ENCODE results near the gene VNN1. TPM values are rescaled to one million over a fixed set of nuclear protein-coding genes. Genes with fewer than 3 reads are reported as not detected.
A peak's percentile ranks its signal among the peaks of the same experiment; 100 is the strongest.

Gene VNN1
- total and polyA plus RNA-seq, 5 experiments from 2014 or later, result not detected

DNA sequence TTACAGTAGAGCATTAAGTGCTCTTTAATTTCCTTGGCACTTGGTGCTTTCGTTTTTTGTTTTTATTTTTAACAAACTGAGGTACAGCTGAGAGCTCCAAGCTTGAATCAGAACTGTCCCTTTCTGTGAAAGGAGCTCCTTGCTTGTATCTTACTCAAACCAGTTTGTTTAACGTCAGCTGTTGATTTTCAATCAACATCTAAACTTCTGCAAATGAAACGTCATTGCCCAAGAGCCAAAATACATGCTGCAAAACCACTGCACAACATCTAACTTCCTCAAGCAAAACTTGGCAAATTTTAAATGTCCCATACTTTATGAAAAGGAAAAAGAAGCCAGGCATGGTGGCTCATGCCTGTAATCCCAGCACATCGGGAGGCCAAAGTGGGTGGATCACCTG is 28.6 kb upstream of the VNN1 start:
- Mint-ChIP-seq H3K4me3 (no peak overlapping the region), H3K4me1 (peaks cover 0 to 8% (median 5%) of the 10 kb centered on the region in 4 donors), H3K27me3 (peaks cover 0 to 9% (median 2%) of the 10 kb centered on the region in 5 donors), H3K27ac (no peak overlapping the region), H3K36me3 (peaks cover 64 to 79% (median 65%) of the 10 kb centered on the region in 3 donors), H3K9me3 (peaks cover 0 to 44% (median 31%) of the 10 kb centered on the region in 9 donors)
- POLR2A ChIA-PET, result no interaction called here
- ATAC-seq (no peak), DNase-seq (no peak)

DNA sequence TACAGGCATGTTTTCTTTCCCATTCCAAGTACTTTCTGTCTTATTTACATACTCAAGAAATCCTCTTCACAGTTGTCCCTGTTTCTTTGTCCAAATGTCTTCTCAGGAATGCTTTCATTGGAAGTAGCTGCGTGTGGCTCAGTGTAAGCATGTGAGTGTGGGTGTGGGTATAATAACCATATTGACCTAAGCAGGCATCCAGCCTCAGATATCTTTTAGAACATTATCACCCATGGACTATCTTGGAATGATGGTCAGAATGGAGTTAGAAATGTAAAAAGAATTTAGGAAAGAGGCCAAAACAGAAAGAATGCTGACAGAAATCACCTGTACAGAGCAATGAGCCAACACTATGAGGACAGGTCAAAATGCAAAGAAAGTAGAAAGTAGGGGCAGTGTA is 27.4 kb upstream of the VNN1 start:
- H3K9me3 Mint-ChIP-seq, result peaks cover 0 to 44% (median 31%) of the 10 kb centered on the region in 9 donors
- no peak overlapping the region for H3K4me3 Mint-ChIP-seq
- H3K27ac Mint-ChIP-seq, result peak overlapping the region in 1 of 10 donors; percentile 0
- peaks cover 53 to 69% (median 58%) of the 10 kb centered on the region in 3 donors for H3K36me3 Mint-ChIP-seq
- H3K4me1 Mint-ChIP-seq, result peaks cover 1 to 15% (median 10%) of the 10 kb centered on the region in 4 donors
- DNase-seq (no peak), ATAC-seq (no peak)
- H3K27me3 Mint-ChIP-seq, result peaks cover 0 to 9% (median 2%) of the 10 kb centered on the region in 5 donors
- POLR2A ChIA-PET, result no interaction called here

DNA sequence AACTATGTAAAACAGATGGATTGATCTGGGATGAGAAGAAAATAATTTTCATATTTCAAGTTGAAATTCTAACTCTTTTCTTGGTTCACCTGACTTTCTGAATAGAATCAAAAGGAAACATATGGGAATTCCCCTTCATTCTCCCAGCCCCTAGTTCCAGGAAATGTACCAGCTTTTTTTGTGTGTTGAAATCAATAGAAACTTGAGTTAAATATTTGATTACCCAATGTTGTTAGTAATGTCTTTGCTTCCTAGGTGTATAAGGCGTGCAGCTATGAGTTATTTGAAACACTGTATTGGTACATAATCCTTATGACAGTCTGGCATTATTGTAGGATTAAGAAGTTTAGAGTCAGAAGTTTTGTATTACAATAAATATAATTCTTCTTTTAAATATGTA is 22.4 kb upstream of the VNN1 start:
- ATAC-seq, result no peak
- H3K36me3 Mint-ChIP-seq, result peaks cover 8 to 27% (median 21%) of the 10 kb centered on the region in 3 donors
- DNase-seq, result no peak
- no peak overlapping the region for H3K27ac Mint-ChIP-seq
- no peak overlapping the region for H3K4me3 Mint-ChIP-seq
- peaks cover 0 to 9% (median 5%) of the 10 kb centered on the region in 5 donors for H3K27me3 Mint-ChIP-seq
- peaks cover 3 to 12% (median 9%) of the 10 kb centered on the region in 4 donors for H3K4me1 Mint-ChIP-seq
- POLR2A ChIA-PET, result no interaction called here
- H3K9me3 Mint-ChIP-seq, result peaks cover 0 to 33% (median 25%) of the 10 kb centered on the region in 9 donors

DNA sequence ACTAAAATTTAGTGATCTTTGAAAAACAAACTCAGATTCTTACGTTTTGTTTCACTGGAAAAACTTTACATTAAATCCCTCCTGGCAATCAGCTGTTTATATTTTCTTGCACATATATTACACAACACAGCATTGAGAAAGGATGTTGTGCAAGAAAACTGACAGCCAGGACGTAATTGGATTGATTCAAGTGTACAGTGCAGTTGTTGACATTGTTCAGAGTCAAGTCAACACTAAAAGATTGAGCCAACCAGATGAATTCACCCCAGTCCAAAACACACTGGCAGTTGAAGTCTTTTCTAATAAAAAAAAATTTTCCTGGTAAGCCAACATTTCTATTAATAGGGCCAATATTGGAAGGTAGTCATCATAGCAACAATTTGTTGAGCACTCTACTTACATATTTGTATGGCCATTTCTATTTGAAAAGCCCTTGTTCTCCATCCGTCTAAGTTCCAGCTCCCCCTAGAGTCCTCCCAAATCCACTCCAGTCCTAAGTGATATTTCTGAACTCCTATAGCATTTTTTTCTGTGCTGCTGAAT is 20.9 kb upstream of the VNN1 start:
- ATAC-seq (no peak), DNase-seq (no peak)
- H3K4me3 Mint-ChIP-seq, result no peak overlapping the region
- POLR2A ChIA-PET, result no interaction called here
- no peak overlapping the region for H3K27ac Mint-ChIP-seq
- H3K4me1 Mint-ChIP-seq, result peaks cover 3 to 12% (median 9%) of the 10 kb centered on the region in 4 donors
- H3K27me3 Mint-ChIP-seq, result peaks cover 0 to 9% (median 5%) of the 10 kb centered on the region in 5 donors
- H3K36me3 Mint-ChIP-seq, result peaks cover 0 to 15% (median 7%) of the 10 kb centered on the region in 3 donors
- peaks cover 0 to 21% (median 15%) of the 10 kb centered on the region in 9 donors for H3K9me3 Mint-ChIP-seq

DNA sequence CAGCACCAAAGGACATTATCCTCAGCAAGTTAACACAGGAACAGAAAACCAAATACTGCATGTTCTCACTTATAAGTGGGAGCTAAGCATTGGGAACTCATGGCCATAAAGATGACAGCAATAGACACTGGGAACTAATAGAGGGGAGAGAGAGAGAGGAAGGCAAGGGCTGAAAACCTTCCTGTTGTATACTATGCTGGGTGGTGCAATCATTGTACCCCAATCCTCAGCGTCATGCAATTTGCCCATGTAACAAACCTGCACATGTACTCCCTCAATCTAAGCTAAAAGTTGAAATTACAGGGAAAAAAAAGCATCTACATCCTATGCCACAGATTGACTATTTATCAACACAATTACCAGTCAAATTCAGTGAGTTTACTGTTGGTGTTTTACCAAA is 20.0 kb upstream of the VNN1 start:
- Mint-ChIP-seq H3K27ac (no peak overlapping the region), H3K36me3 (peaks cover 0 to 8% (median 2%) of the 10 kb centered on the region in 3 donors), H3K9me3 (peaks cover 0 to 12% (median 8%) of the 10 kb centered on the region in 9 donors), H3K4me1 (peaks cover 3 to 12% (median 9%) of the 10 kb centered on the region in 4 donors), H3K4me3 (no peak overlapping the region), H3K27me3 (peaks cover 0 to 7% (median 4%) of the 10 kb centered on the region in 5 donors)
- DNase-seq (no peak), ATAC-seq (no peak)
- POLR2A ChIA-PET, result no interaction called here

DNA sequence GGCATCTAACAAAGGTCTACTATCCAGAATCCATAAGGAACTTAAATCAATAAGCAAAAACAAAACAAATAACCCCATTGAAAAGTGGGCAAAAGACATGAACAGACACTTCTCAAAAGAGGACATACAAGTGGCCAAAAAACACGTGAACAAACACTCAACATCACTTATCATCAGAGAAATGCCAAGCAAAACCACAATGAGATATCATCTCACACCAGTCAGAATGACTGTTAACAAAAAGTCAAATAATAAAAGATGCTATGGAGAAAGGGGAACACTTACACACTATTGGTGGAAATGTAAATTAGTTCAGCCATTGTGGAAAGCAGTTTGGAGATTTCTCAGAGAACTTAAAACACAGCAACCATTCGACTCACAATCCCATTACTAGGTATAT is 19.4 kb upstream of the VNN1 start:
- DNase-seq, result no peak
- no peak overlapping the region for H3K27ac Mint-ChIP-seq
- H3K4me1 Mint-ChIP-seq, result peaks cover 3 to 12% (median 9%) of the 10 kb centered on the region in 4 donors
- H3K36me3 Mint-ChIP-seq, result peaks cover 0 to 3% (median 0%) of the 10 kb centered on the region in 3 donors
- no peak for ATAC-seq
- peaks cover 0 to 10% (median 3%) of the 10 kb centered on the region in 9 donors for H3K9me3 Mint-ChIP-seq
- POLR2A ChIA-PET, result no interaction called here
- H3K27me3 Mint-ChIP-seq, result peaks cover 0 to 5% (median 2%) of the 10 kb centered on the region in 5 donors
- no peak overlapping the region for H3K4me3 Mint-ChIP-seq

DNA sequence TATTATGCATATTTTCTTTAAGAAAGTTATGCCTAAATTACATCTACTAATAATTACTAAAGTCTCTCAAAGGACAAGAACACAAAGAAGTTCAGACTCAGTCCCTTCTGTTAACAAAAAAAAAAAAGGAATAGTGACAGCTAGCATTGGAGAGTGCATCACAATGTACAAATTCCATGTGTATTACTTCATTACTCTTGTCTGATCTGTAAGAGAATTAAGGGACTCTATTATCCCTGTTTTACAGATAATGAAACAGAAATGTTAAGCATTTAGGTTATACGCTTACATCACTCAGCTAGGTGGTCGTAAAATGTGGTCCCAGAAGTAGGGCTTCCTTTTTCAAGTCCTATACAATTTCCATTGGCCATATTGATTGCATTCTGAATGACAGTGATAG is 17.2 kb upstream of the VNN1 start:
- Mint-ChIP-seq H3K36me3 (no peaks in the 10 kb centered on the region), H3K27me3 (peaks cover 0 to 2% (median 0%) of the 10 kb centered on the region in 5 donors), H3K4me3 (no peak overlapping the region), H3K4me1 (peaks cover 0 to 4% (median under 1%) of the 10 kb centered on the region in 4 donors), H3K27ac (no peak overlapping the region), H3K9me3 (no peaks in the 10 kb centered on the region)
- ATAC-seq, result no peak
- POLR2A ChIA-PET, result no interaction called here
- DNase-seq, result no peak

DNA sequence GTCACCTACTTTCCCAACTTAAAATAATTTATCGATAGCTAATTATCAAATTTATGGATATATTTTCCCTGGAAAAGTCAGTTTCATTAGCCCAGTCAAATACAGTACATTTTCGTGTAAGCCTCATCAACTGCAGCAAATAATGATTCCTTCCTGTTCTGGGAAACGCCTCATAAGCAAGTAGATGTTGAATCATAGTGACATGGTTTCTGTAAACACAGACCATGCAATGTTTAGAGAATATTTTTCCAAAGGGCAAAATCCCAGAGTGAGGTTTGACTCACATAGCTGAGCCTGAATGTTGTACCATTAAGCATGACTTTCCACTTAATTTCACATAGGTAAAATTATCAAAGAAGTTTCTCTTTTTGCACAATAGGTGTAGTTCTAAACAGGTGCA is 16.7 kb upstream of the VNN1 start:
- no peak for ATAC-seq
- Mint-ChIP-seq H3K4me1 (no peaks in the 10 kb centered on the region), H3K4me3 (no peak overlapping the region), H3K27me3 (peaks cover 0 to 2% (median 0%) of the 10 kb centered on the region in 5 donors), H3K27ac (no peak overlapping the region), H3K36me3 (no peaks in the 10 kb centered on the region), H3K9me3 (no peaks in the 10 kb centered on the region)
- POLR2A ChIA-PET, result no interaction called here
- DNase-seq, result no peak

DNA sequence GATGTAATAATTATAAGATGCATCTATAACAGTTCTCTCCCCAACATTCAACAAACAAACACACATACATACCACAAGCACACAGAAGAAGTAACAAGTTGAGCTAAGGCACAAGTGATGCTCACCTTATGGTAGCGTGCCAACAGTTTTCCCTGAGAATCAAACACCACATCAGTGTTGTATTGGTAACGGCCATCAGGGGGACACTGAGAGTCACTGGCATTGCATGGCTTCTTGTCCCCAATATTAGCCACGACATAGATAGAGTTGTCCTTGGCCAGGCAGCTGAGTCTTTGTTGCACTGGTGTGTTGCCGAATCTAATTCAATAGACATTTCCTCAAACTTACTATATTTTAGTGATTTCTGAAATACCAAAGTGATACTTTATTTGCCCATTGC is 14.8 kb upstream of the VNN1 start:
- DNase-seq (no peak), ATAC-seq (no peak)
- Mint-ChIP-seq H3K27ac (no peak overlapping the region), H3K9me3 (no peaks in the 10 kb centered on the region), H3K27me3 (peaks cover 0 to under 1% (median 0%) of the 10 kb centered on the region in 5 donors), H3K4me1 (no peaks in the 10 kb centered on the region), H3K36me3 (no peaks in the 10 kb centered on the region), H3K4me3 (no peak overlapping the region)
- POLR2A ChIA-PET, result no interaction called here

DNA sequence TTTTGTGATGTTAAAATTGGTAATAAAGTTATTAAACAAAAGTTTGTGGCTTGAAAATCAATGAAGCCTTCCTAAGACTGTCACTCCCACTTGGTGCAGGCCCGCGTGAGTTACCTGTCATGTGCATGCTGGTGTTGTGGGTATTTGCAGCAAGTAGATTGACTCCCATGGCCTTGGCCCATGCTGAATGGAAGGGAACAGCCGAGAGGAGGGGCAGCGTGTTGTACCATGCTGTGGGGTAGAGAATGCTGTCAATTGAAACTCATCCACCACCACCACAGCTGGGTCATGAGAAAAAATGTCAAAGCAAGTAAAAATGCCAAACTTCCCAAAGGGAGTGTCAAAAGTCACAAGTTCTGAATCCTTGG is 12.7 kb upstream of the VNN1 start:
- Mint-ChIP-seq H3K27ac (no peak overlapping the region), H3K4me3 (no peak overlapping the region), H3K4me1 (no peaks in the 10 kb centered on the region), H3K9me3 (no peaks in the 10 kb centered on the region), H3K27me3 (no peaks in the 10 kb centered on the region), H3K36me3 (peaks cover 0 to 2% (median 0%) of the 10 kb centered on the region in 3 donors)
- POLR2A ChIA-PET, result no interaction called here
- DNase-seq (no peak), ATAC-seq (no peak)

DNA sequence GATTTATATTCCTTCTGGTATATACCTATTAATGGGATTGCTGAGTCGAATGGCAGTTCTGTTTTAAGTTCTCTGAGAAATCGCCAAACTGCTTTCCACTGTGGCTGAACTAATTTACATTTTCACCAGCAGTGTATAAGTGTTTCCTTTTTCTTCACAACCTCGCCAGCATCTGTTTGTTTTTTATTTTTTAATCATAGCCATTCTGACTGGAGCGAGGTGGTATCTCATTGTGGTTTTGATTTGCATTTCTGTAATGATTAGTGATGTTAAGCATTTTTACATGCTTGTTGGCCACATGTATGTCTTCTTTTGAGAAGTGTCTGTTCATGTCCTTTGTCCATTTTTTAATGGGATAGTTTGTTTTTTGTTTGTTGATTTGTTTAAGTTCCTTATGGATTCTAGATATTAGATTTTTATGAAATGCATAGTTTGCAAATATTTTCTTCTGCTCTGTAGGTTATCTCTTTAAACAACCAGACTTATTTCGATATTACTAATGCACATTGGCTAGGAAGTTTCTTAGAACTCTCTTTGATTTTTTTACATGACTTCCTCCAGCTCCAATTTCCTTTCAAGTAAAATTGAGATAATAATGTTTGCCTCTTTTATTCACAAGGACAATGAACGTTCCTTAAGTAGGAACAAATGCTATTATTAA is 12.2 kb upstream of the VNN1 start:
- Mint-ChIP-seq H3K36me3 (peaks cover 0 to 2% (median 0%) of the 10 kb centered on the region in 3 donors), H3K9me3 (no peaks in the 10 kb centered on the region), H3K27ac (no peak overlapping the region), H3K4me3 (no peak overlapping the region), H3K27me3 (no peaks in the 10 kb centered on the region), H3K4me1 (no peaks in the 10 kb centered on the region)
- POLR2A ChIA-PET, result no interaction called here
- ATAC-seq, result no peak
- DNase-seq, result no peak

DNA sequence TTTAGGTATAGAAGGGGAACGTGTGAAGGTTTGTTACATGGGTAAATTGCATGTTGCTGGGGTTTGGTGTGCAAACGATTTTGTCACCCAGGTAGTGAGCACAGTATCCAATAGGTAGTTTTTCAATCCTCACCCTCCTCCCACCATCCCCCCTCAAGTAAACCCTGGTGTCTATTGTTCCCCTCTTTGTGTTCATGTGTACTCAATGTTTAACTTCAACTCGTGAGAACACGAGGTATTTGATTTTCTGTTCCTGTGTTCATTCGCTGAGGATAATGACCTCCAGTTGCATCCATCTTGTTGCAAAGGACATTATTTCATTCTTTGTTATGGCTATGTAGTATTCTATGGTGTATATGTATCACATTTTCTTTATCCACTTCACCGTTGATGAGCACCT is 11.6 kb upstream of the VNN1 start:
- H3K9me3 Mint-ChIP-seq, result no peaks in the 10 kb centered on the region
- H3K36me3 Mint-ChIP-seq, result peaks cover 0 to 2% (median 0%) of the 10 kb centered on the region in 3 donors
- no peak overlapping the region for H3K27ac Mint-ChIP-seq
- POLR2A ChIA-PET, result no interaction called here
- no peaks in the 10 kb centered on the region for H3K4me1 Mint-ChIP-seq
- no peaks in the 10 kb centered on the region for H3K27me3 Mint-ChIP-seq
- no peak for ATAC-seq
- no peak overlapping the region for H3K4me3 Mint-ChIP-seq
- DNase-seq, result no peak

DNA sequence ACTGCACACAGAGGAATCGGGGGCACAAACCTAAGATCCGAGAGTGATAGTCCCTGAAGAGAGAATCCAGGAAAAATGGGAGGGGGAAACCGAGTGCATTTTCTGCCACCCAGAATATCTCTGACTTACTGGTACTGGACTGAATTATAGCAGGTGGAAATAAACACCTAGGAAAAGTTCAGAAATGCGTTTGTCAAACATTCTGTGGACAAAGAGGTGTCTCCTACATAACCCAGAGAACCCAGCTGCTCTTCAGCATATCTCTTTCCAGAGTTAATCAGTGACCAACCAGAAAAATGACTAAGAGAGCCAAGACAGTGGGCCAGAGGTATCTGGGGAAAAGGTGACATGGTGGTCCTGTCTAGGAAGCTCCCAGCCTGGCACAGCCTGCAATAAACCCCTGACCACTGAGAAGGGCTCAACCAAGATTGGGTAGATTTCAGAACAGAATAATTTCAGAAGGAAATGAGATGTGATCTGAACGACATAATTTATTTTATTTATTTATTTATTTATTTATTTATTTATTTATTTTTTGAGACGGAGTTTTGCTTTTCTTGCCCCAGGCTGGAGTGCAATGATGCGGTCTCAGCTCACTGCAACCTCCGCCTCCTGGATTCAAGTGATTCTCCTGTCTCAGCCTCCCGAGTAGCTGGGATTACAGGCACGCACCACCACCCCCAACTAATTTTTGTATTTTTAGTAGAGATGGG is 6.0 kb upstream of the VNN1 start:
- H3K36me3 Mint-ChIP-seq, result peaks cover 0 to 2% (median 0%) of the 10 kb centered on the region in 3 donors
- ATAC-seq (no peak), DNase-seq (no peak)
- H3K27me3 Mint-ChIP-seq, result peaks cover 0 to 9% (median 0%) of the 10 kb centered on the region in 5 donors
- no peak overlapping the region for H3K4me3 Mint-ChIP-seq
- no peaks in the 10 kb centered on the region for H3K9me3 Mint-ChIP-seq
- H3K27ac Mint-ChIP-seq, result no peak overlapping the region
- peaks cover 0 to 3% (median 0%) of the 10 kb centered on the region in 4 donors for H3K4me1 Mint-ChIP-seq
- POLR2A ChIA-PET, result no interaction called here
